ENCODE data around the gene NFU1.
"Not testable (repeated sequence)": the region's sequence is repeated elsewhere in the genome, so short reads cannot be mapped to it uniquely, and the experiment has no call there.

The NFU1 gene

GRCh38 chr2:69386360-69386759 is 50.9 kb downstream of the NFU1 start:
- no peak for DNase-seq

GRCh38 chr2:69385443-69386151 is 51.6 kb downstream of the NFU1 start:
- no peak for DNase-seq

DNA sequence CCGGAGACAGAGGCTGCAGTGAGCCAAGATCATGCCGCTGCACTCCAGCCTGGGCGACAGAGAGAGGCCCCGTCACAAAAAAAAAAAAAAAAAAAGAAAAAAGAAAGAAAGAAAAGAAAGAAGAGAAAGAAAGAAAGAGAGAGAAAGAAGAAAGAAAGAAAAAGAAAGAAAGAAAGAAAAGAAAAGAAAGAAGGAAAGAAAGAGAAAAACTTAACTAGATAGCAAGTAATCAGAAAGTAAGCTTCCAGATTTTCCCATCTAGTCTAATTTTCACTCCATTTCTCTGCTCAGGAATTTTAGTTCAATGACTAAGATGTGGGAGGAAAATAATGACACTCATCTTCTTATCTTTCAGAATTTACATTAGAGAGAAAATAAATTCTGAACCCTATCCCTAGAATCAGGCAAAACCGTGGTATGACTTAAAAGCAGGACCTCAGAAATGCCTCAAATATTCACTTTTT is 52.6 kb downstream of the NFU1 start:
- no peak for DNase-seq

GRCh38 chr2:69383176-69383812 is 53.9 kb downstream of the NFU1 start:
- DNase-seq = no peak

GRCh38 chr2:69382547-69382946 is 54.7 kb downstream of the NFU1 start:
- DNase-seq = no peak

- DNase-seq = no peak
These were observed 55.9 kb downstream of the NFU1 start for GRCh38 chr2:69381337-69381737.

GRCh38 chr2:69380072-69380917 is 56.9 kb downstream of the NFU1 start:
- no peak for DNase-seq

DNA sequence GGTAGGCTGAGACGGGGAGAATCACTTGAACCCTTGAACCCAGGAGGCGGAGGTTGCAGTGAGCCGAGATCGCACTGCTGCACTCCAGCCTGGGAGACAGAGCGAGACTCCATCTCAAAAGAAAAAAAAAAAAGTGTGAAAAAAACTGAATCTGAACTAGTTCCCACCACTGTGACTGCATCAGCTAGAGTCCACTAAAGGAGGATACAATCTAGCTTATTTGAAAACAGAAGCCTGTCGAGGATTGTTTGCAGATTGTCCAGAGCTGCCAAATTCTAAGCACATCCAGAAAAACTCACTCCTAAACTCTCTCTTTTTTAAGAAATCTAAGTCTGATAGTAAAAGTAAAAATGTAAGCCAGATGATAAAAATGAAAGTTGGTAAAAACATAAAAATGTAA is 60.8 kb downstream of the NFU1 start:
- no peak for DNase-seq

DNA sequence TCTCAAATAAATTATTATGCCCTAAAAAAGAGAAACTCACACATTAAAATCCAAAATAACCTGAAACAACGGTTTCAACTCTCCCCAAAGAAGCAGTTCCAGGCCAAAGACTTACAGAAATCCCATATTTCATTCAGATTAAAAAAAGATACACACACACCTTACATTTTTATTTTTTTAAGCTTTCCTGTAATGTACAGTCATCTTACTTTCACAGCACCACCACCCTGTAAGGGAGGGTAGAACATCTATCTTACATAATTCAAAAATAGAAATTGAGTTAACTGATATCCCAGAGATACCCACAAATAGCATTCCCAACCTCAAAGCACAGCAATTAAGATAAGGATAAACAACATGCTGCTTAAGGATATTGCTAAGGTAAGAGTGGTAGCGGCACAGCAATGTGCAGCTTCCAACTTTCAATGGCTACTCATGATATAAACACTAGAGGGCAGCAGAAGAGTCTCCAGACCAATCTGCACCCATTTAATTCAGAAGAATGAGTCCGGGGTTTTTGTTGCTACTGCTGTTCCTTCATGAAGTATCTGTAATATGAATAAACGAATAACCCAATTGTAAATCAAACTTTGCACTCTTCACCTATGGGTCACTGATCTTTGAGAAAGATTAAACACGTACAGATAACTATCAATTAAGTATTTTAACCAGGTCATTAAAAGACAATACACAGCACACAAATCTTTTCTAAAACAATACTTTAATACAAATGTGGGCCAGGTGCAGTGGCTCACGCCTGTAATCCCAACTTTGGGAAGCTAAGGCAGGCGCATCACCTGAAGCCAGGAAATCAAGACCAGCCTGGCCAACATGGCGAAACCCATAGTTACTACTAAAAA is 61.5 kb downstream of the NFU1 start:
- DNase-seq = no peak

- DNase-seq = no peak
These were observed 64.5 kb downstream of the NFU1 start for GRCh38 chr2:69372767-69373166.

DNA sequence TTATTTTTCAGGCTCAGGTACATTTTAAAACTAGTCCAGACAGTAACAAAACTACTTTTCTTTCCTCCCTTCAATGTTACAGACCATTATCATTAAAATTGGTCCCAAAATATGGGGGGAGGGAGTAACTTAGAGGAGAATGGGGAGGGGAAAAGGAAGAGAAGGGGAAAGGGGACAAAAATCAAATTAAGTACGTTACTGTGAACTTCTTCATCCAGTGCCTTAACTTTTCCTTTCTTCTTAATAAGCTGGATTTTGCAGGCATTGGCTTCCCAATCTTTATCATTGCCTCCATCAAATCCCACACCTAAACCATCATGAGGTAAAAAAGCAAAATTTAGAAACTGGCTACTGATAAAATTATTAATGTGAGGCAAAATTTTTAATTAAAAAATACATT is 67.4 kb downstream of the NFU1 start:
- no peak for DNase-seq

- DNase-seq = no peak
These were observed 68.6 kb downstream of the NFU1 start for GRCh38 chr2:69368588-69368987.

GRCh38 chr2:69359371-69359770 is 77.9 kb downstream of the NFU1 start:
- DNase-seq = no peak

- DNase-seq = no peak
These were observed 78.3 kb downstream of the NFU1 start for GRCh38 chr2:69358914-69359313.

GRCh38 chr2:69356471-69356870 is 80.8 kb downstream of the NFU1 start:
- DNase-seq = no peak

DNA sequence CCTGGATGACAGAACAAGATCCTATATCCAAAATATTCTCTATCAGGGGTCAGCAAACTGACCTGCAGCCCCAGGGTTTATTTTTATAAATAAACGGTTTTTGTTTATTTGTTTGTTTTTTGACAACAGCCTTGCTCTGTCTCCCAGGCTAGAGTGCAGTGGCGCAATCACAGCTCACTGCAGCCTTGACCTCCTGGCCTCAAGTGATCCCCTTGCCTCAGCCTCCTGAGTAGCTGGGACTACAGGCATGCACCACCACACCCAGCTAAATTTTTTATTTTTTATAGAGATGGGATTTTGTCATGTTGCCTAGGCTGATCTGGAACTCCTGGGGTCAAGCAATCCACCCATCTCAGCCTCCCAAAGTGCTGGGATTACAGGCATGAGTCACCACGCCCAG is 82.3 kb downstream of the NFU1 start:
- not testable (repeated sequence) for DNase-seq

GRCh38 chr2:69353360-69353759 is 83.9 kb downstream of the NFU1 start:
- DNase-seq = no peak

GRCh38 chr2:69348781-69349180 is 88.5 kb downstream of the NFU1 start:
- no peak for DNase-seq

Data from NCI-H2029 (cell line).